ENCODE measurements around the gene GZMB.

DNA sequence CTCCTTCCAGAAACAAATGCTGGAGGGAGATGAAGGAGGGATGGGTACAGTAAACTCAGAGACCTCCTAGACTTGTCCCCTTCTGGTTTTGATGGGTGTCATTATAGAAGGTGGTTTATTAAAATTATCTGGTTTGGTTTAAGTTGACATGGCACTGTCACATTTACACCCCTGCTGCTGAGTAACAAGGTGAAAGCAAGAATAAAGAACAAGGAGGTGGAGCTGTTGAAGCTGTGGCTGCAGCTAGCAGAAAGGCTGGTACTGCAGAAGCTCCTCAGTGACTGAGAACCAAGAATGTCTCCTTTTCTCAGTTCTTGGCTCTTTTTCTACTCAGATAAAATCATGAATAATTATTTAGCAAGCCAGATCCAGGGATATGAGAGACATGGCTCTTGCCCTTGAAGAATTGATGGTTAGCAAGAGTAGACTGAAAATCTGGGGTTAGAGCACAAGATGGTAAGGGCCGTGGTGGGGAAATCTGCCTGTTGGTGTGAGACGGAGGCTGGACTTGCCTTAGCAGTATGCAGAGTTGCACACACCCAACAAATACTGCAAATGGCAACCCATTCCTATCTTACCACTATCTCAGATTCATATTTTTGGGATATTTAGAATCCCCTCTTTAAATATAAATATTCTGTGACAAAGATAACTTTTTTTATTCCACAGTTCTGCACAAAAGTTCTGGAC is 24.2 kb downstream of the GZMB start, which contains the start of gene GZMH:
- TF ChIP-seq TAF1 (IDR thresholded peaks at IDR 0.05; ENCODE audit: borderline replicate concordance, insufficient read depth, low read length) (no peak), POLR2AphosphoS5 (IDR thresholded peaks at IDR 0.05; ENCODE audit: low read depth, low read length) (no peak), FOXP2 (optimal IDR thresholded peaks at IDR 0.05; ENCODE audit: borderline replicate concordance, extremely low read depth, extremely low read length, insufficient read depth) (no peak), REST (IDR thresholded peaks at IDR 0.05; ENCODE audit: insufficient read depth in 1 of 2, low read depth in 2 of 2, low read length in 2 of 2) (no peak), SIN3A (IDR thresholded peaks at IDR 0.05; ENCODE audit: borderline replicate concordance, insufficient read depth, low read length) (no peak)

All from PFSK-1 (cell line).